ENCODE results near the gene OSGIN1.

DNA sequence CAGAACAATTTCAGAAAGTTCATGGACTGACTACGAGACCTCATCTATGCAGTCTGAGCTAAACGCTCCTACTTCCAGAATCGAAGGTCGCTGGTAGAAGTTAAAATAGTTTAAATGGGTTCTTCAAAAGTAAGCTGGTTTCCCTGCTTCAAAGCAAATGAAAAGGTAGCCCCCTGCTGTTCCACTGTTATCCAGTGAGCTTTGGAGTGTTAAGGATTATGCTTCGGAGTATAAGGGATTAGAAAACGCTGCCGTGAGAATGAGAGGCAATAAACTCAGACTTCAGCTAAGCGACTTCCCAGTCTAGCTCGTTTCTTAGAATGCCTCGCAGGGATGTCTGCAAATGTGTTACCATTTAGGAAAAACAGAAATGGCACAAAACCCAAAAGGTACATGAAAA lies 41.8 kb upstream of the OSGIN1 start:
- TF ChIP-seq POLR2A (IDR thresholded peaks at IDR 0.05) (no peak), CTCF (IDR thresholded peaks at IDR 0.05) (no peak)

Measured in Peyer's patch (tissue), 4 donors.